ENCODE results near the gene KRTAP5-1. TPM values are rescaled to one million over a fixed set of nuclear protein-coding genes. Genes with fewer than 3 reads are reported as not detected.

The KRTAP5-1 gene
- total RNA-seq, 4 donors from 2014 or later = not detected

GRCh38 chr11:1536065-1536843 lies 48.8 kb downstream of the KRTAP5-1 start:
- Histone ChIP-seq H3K27me3 (peaks cover 0 to 8% (median 0%) of the 10 kb centered on the region in 4 donors), H3K4me3 (no peak overlapping the region), H3K9me3 (no peaks in the 10 kb centered on the region), H3K36me3 (peaks cover 0 to 32% (median 7%) of the 10 kb centered on the region in 4 donors), H3K27ac (replicated peaks in 1 of 4) (peak overlapping the region in 2 of 4 donors; percentile 11 to 54), H3K4me1 (peaks cover 57 to 62% (median 60%) of the 10 kb centered on the region in 4 donors)
- DNase-seq (ENCODE audit: extremely low spot score) = no peak
- intact Hi-C loops (cut with DNase I) = no loop called here
- 72% methylated on average over 16 of the region's 16 CpGs for WGBS
- TF ChIP-seq POLR2AphosphoS5 (IDR thresholded peaks at IDR 0.05) (no peak), POLR2A (IDR thresholded peaks at IDR 0.05; ENCODE audit: low read depth) (no peak), EP300 (IDR thresholded peaks at IDR 0.05) (no peak)
- TF ChIP-seq, protein P1, sequence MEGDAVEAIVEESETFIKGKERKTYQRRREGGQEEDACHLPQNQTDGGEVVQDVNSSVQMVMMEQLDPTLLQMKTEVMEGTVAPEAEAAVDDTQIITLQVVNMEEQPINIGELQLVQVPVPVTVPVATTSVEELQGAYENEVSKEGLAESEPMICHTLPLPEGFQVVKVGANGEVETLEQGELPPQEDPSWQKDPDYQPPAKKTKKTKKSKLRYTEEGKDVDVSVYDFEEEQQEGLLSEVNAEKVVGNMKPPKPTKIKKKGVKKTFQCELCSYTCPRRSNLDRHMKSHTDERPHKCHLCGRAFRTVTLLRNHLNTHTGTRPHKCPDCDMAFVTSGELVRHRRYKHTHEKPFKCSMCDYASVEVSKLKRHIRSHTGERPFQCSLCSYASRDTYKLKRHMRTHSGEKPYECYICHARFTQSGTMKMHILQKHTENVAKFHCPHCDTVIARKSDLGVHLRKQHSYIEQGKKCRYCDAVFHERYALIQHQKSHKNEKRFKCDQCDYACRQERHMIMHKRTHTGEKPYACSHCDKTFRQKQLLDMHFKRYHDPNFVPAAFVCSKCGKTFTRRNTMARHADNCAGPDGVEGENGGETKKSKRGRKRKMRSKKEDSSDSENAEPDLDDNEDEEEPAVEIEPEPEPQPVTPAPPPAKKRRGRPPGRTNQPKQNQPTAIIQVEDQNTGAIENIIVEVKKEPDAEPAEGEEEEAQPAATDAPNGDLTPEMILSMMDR (IDR thresholded peaks at IDR 0.05) = no peak

DNA sequence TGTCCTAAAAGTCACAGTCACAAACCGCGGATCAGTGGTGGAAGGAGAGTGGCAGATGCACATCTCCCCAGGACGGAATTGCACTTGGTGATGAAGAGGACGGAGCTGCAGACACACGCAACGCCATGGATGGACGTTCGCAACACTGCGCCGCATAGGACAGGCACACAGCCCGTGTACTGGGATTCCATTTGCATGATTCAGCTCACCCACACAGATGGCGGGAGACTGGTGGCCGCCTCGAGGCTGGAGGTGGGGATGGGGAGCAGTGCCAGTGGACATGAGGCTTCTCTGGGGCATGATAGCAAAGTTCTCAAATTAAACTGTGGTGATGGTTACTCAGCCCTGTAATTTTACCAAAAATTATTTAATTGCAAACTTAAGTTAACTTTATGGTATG lies 50.4 kb downstream of the KRTAP5-1 start:
- peaks cover 0 to 4% (median 0%) of the 10 kb centered on the region in 4 donors for H3K27me3 ChIP-seq
- peaks cover 71 to 76% (median 73%) of the 10 kb centered on the region in 4 donors for H3K4me1 ChIP-seq
- no peak for DNase-seq (ENCODE audit: extremely low spot score)
- peaks cover 0 to 32% (median 7%) of the 10 kb centered on the region in 4 donors for H3K36me3 ChIP-seq
- H3K9me3 ChIP-seq = no peaks in the 10 kb centered on the region
- intact Hi-C loops (cut with DNase I) = no loop called here
- WGBS = 77% methylated on average over 14 of the region's 14 CpGs
- no peak overlapping the region for H3K4me3 ChIP-seq
- H3K27ac ChIP-seq (replicated peaks in 1 of 4) = peak overlapping the region in 2 of 4 donors; percentile 0 to 27
- TF ChIP-seq POLR2A (IDR thresholded peaks at IDR 0.05; ENCODE audit: low read depth) = no peak
- TF ChIP-seq POLR2AphosphoS5 (IDR thresholded peaks at IDR 0.05) = peak in 1 of 2 donors; percentile 8

Other genes with a start within 250 kb of the KRTAP5-1 start
- gene BRSK2, start 195.3 kb downstream of the KRTAP5-1 start, total RNA-seq = 1 to 10 TPM; 1.0 to 3.3 (median 2.8) TPM
- gene MOB2, start 98.5 kb downstream of the KRTAP5-1 start, total RNA-seq = 100 to 1,000 TPM in 2 of 4 donors, 10 to 100 TPM in 2; 66.6 to 115 (median 89.5) TPM
- 1 to 10 TPM; 2.5 to 8.5 (median 4.8) TPM for gene DUSP8, start 13.0 kb downstream of the KRTAP5-1 start, total RNA-seq
- not detected for gene KRTAP5-2, start 13.0 kb upstream of the KRTAP5-1 start, total RNA-seq
- gene KRTAP5-3, start 23.2 kb upstream of the KRTAP5-1 start, total RNA-seq = not detected
- gene KRTAP5-4, start 36.9 kb upstream of the KRTAP5-1 start, total RNA-seq = not detected
- not detected for gene KRTAP5-5, start 44.5 kb upstream of the KRTAP5-1 start, total RNA-seq
- not detected for gene KRTAP5-6, start 111.9 kb upstream of the KRTAP5-1 start, total RNA-seq
- under 1 TPM; 0.42 to 0.58 (median 0.54) TPM for gene IFITM10, start 165.3 kb upstream of the KRTAP5-1 start, total RNA-seq
- gene CTSD, start 178.6 kb upstream of the KRTAP5-1 start, total RNA-seq = 100 to 1,000 TPM; 186 to 338 (median 270) TPM
- not detected for gene SYT8, start 249.7 kb upstream of the KRTAP5-1 start, total RNA-seq